Spleen (tissue), 11 donors: ENCODE data around the gene MICALL2. TPM values are rescaled to one million over a fixed set of nuclear protein-coding genes. Genes with fewer than 3 reads are reported as not detected.

Experiments
- DNase-seq: peaks from one replicate; pipeline ENCODE4 v3.0.0-alpha.2; 2020
- H3K27ac ChIP-seq, 8 donors: fragments of 200-600 bp; sonication (generic) in 7 of 8; 1 replicate in 4 of 8; 2 replicates in 4 of 8; pipeline versions ENCODE4 v1.5.0 to v1.8.0; 2016 to 2021; ENCODE audit warnings: inconsistent platforms in 4 of 8, mild to moderate bottlenecking in 4 of 8, moderate library complexity in 1 of 8
- H3K27me3 ChIP-seq, 7 donors: fragments of 200-600 bp; sonication (generic) in 6 of 7; replicated peaks in 1 of 7; 1 replicate in 4 of 7; 2 replicates in 3 of 7; pipeline versions ENCODE4 v1.5.0 to v1.8.0; 2016 to 2021; ENCODE audit warnings: inconsistent platforms in 3 of 7, mild to moderate bottlenecking in 1 of 7
- H3K36me3 ChIP-seq, 6 donors: fragments of 200-600 bp; sonication (generic) in 5 of 6; 1 replicate in 4 of 6; 2 replicates in 2 of 6; pipeline versions ENCODE4 v1.5.0 to v1.8.0; 2016 to 2021; ENCODE audit warnings: inconsistent platforms in 2 of 6
- H3K4me1 ChIP-seq, 6 donors: fragments of 200-600 bp; sonication (generic) in 5 of 6; 1 replicate in 3 of 6; 2 replicates in 3 of 6; pipeline versions ENCODE4 v1.5.0 to v1.8.0; 2016 to 2021; ENCODE audit warnings: inconsistent platforms in 3 of 6
- H3K4me3 ChIP-seq, 8 donors: fragments of 200-600 bp; sonication (generic) in 7 of 8; 1 replicate in 4 of 8; 2 replicates in 4 of 8; pipeline versions ENCODE4 v1.5.0 to v1.8.0; 2016 to 2021; ENCODE audit warnings: inconsistent platforms in 4 of 8, mild to moderate bottlenecking in 4 of 8, moderate library complexity in 2 of 8
- H3K9me3 ChIP-seq, 8 donors: fragments of 200-600 bp; sonication (generic) in 7 of 8; 1 replicate in 4 of 8; 2 replicates in 4 of 8; pipeline versions ENCODE4 v1.5.0 to v1.8.0; 2016 to 2021; ENCODE audit warnings: inconsistent platforms in 4 of 8
- POLR2A ChIP-seq, 3 donors: fragments of 450-650 bp; IDR thresholded peaks; one replicate each; pipeline ENCODE4 v1.5.1; 2017; ENCODE audit warnings: antibody characterized with exemption in 3 of 3, mild to moderate bottlenecking in 1 of 3
- POLR2AphosphoS5 ChIP-seq, 3 donors: sonication (generic); formaldehyde crosslinking; IDR thresholded peaks; one replicate each; pipeline ENCODE4 v1.5.1; 2017; ENCODE audit warnings: antibody characterized with exemption in 3 of 3
- WGBS, 5 donors: extraction: QIAGEN DNeasy Blood & Tissue Kit in 3 of 5; methylation state at CpG; one replicate each; pipeline versions ENCODE4 v1.1.5 to v1.1.7; 2013 to 2018; 5-methylcytosine and 5-hydroxymethylcytosine counted together
- intact Hi-C: fragments of 100-400 bp; cut with DNase I; formaldehyde crosslinking; loops from one replicate; pipeline ENCODE4 v1.15.0; 2023; ENCODE audit warnings: low total_unique reads
- polyA plus RNA-seq, 3 donors: library from polyadenylated mRNA; stranded (reverse); fragments of 200-250 nt; gene quantifications; one replicate each; pipeline ENCODE4 v1.2.1, GENCODE V29; 2013
- total RNA-seq, 7 donors: library from RNA; depleted of rRNA in 3 of 7; stranded (reverse); fragments of >200 nt in 3 of 7; fragmentation: NEBNext Ultra II Directional in 4 of 7; extraction: Animal tissue kit (Norgen Biotek cat#: 25700) in 4 of 7; gene quantifications; one replicate each; pipeline versions ENCODE4 v1.1.0 to v1.2.1, GENCODE V29; 2016 to 2021
- TF ChIP-seq, protein P1 (sequence below), 11 experiments: fragments of 200-600 bp in 7 of 11; fragments of 450-650 bp in 4 of 11; sonication (generic) in 4 of 11; IDR thresholded peaks in 8 of 11; conservative IDR thresholded peaks in 3 of 11; 1 replicate in 7 of 11; 2 replicates in 4 of 11; pipeline versions ENCODE4 v1.4.0 to v1.8.0; 2016 to 2021; ENCODE audit warnings: antibody characterized with exemption in 11 of 11, inconsistent platforms in 4 of 11, mild to moderate bottlenecking in 1 of 11
- donor health status: healthy with polysubstance abuse.
- donor health status: DM: no; HTN: no; CAD: no; lungs with moderate emphysema.
- donor health status: DM: no; HTN: no; CAD: no.
- donor health status: Bipolar disorder and iron deficiency.
- donor health status: healthy.
- donor health status: DM: no; HTN: no; CAD: no.
- donor health status: DM: yes; HTN: yes; CAD: no.

MICALL2 gene
- total and polyA plus RNA-seq, 10 donors, result 36.3 to 361 (median 96.7) TPM

DNA sequence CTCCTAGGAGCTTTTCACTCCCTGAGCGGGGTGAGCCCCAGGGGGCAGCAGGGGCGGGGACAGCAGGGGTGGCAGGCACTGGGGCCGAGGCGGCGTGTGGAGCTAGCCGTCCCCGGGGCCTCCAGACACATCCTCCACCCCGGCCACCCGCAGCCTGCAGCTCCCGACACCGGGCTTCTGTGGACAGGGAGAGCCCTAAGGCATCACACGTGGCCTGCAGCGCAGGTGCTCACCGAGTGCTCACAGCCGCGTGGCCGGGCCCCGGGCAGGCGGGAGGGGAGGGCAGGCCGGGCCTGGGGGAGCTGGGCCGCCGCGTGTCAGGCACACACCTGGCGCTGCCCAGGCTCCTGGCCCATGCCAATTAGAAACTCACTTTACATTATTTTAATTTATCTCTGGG lies 51.4 kb downstream of the MICALL2 start:
- TF ChIP-seq, protein P1, sequence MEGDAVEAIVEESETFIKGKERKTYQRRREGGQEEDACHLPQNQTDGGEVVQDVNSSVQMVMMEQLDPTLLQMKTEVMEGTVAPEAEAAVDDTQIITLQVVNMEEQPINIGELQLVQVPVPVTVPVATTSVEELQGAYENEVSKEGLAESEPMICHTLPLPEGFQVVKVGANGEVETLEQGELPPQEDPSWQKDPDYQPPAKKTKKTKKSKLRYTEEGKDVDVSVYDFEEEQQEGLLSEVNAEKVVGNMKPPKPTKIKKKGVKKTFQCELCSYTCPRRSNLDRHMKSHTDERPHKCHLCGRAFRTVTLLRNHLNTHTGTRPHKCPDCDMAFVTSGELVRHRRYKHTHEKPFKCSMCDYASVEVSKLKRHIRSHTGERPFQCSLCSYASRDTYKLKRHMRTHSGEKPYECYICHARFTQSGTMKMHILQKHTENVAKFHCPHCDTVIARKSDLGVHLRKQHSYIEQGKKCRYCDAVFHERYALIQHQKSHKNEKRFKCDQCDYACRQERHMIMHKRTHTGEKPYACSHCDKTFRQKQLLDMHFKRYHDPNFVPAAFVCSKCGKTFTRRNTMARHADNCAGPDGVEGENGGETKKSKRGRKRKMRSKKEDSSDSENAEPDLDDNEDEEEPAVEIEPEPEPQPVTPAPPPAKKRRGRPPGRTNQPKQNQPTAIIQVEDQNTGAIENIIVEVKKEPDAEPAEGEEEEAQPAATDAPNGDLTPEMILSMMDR (IDR thresholded peaks at IDR 0.05 in 8 of 11, conservative IDR thresholded peaks at IDR 0.05 in 3 of 11), result no peak
- TF ChIP-seq POLR2A (IDR thresholded peaks at IDR 0.05), result no peak
- TF ChIP-seq POLR2AphosphoS5 (IDR thresholded peaks at IDR 0.05), result no peak
- Histone ChIP-seq H3K4me1 (peaks cover 4 to 18% (median 7%) of the 10 kb centered on the region in 6 donors), H3K27me3 (peaks cover 0 to 100% (median 68%) of the 10 kb centered on the region in 7 donors), H3K36me3 (no peaks in the 10 kb centered on the region), H3K9me3 (peaks cover 0 to 2% (median 0%) of the 10 kb centered on the region in 8 donors), H3K27ac (no peak overlapping the region), H3K4me3 (no peak overlapping the region)
- intact Hi-C loops, result no loop called here
- 70 to 81% (median 70%) methylated on average over 12 to 24 of the region's 24 CpGs for WGBS, 5 donors
- no peak for DNase-seq

GRCh38 chr7:1404898-1405548 lies 54.2 kb downstream of the MICALL2 start:
- intact Hi-C loops, result no loop called here
- Histone ChIP-seq H3K9me3 (peaks cover 0 to 14% (median 6%) of the 10 kb centered on the region in 8 donors), H3K27ac (no peak overlapping the region), H3K27me3 (peaks cover 0 to 100% (median 70%) of the 10 kb centered on the region in 7 donors), H3K4me1 (peaks cover 0 to 7% (median 0%) of the 10 kb centered on the region in 6 donors), H3K4me3 (no peak overlapping the region), H3K36me3 (no peaks in the 10 kb centered on the region)
- 66 to 77% (median 73%) methylated on average over 11 to 21 of the region's 21 CpGs for WGBS, 5 donors
- TF ChIP-seq POLR2AphosphoS5 (IDR thresholded peaks at IDR 0.05), result no peak
- TF ChIP-seq, protein P1 (IDR thresholded peaks at IDR 0.05 in 8 of 11, conservative IDR thresholded peaks at IDR 0.05 in 3 of 11), result no peak
- TF ChIP-seq POLR2A (IDR thresholded peaks at IDR 0.05), result no peak
- DNase-seq, result no peak

GRCh38 chr7:1404460-1404809 lies 54.8 kb downstream of the MICALL2 start:
- 28 to 47% (median 37%) methylated on average over 3 to 4 of the region's 4 CpGs for WGBS, 5 donors
- no peak for TF ChIP-seq POLR2AphosphoS5 (IDR thresholded peaks at IDR 0.05)
- TF ChIP-seq POLR2A (IDR thresholded peaks at IDR 0.05), result no peak
- TF ChIP-seq, protein P1 (IDR thresholded peaks at IDR 0.05 in 8 of 11, conservative IDR thresholded peaks at IDR 0.05 in 3 of 11), result no peak

DNA sequence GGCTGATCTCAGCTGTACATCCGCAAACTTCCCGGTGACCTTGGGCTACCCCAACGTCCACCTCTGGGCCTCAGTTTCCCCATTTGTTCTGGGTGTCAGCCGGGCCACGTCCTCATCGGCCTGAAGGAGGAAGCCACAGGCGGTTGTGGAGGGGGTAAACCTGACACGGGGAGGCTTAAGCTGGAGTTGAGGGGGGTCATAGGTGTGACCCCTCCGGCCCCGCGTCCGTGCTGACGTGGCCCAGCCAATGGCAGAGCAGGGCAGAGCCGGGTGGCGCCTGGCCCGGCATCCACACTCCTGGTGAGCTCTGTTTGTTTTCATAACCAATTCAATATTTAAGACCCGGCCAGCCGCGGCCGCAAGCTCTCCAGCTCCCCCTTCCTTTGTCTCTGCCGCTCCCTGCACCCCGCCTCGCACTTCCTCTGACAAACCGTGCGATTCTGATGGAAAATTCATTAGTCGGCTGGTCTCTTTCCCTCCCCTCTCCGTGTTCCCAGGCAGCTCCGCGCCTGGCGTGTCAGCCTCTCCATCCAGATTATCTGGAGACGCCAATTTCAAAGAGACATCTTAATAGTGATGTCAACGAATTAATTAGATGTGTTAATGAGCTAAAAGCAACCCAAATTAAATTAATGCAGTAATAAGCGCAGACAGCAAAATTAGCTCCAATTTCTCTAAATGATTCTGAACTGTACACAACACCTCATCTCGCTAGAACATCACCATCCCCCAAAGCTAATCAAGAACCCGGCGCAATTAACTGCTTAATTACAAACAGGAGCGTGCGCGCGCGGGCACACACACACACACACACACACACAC lies 55.4 kb downstream of the MICALL2 start:
- H3K36me3 ChIP-seq, result no peaks in the 10 kb centered on the region
- H3K9me3 ChIP-seq, result peaks cover 0 to 14% (median 6%) of the 10 kb centered on the region in 8 donors
- H3K27me3 ChIP-seq, result peaks cover 0 to 100% (median 70%) of the 10 kb centered on the region in 7 donors
- WGBS, 5 donors, result 9 to 18% (median 15%) methylated on average over 39 to 41 of the region's 41 CpGs
- no peak for DNase-seq
- intact Hi-C loops, result no loop called here
- H3K27ac ChIP-seq, result no peak overlapping the region
- peaks cover 0 to 7% (median 0%) of the 10 kb centered on the region in 6 donors for H3K4me1 ChIP-seq
- no peak overlapping the region for H3K4me3 ChIP-seq
- TF ChIP-seq, protein P1 (IDR thresholded peaks at IDR 0.05 in 8 of 11, conservative IDR thresholded peaks at IDR 0.05 in 3 of 11), result no peak
- TF ChIP-seq POLR2AphosphoS5 (IDR thresholded peaks at IDR 0.05) (no peak), POLR2A (IDR thresholded peaks at IDR 0.05) (no peak)

More at GRCh38 chr7:1404460-1404809, 54.8 kb downstream of the MICALL2 start:
- Histone ChIP-seq H3K27me3 (peaks cover 0 to 100% (median 72%) of the 10 kb centered on the region in 7 donors), H3K9me3 (peaks cover 0 to 14% (median 6%) of the 10 kb centered on the region in 8 donors), H3K36me3 (no peaks in the 10 kb centered on the region), H3K27ac (no peak overlapping the region), H3K4me3 (no peak overlapping the region), H3K4me1 (peaks cover 0 to 7% (median 0%) of the 10 kb centered on the region in 6 donors)
- DNase-seq, result no peak
- intact Hi-C loops, result no loop called here
